HEK293T (cell line): ENCODE measurements around the gene SPAG6.

Experiments
- CTCF ChIA-PET: fragments of 350-600 bp; formaldehyde crosslinking; extraction: SDS; loops from one replicate; lab custom pipeline; 2021; ENCODE audit warnings: antibody characterized with exemption, inconsistent platforms; lab: Yijun Ruan, JAX
- POLR2A ChIA-PET: fragments of 350-600 bp; formaldehyde crosslinking; extraction: SDS; loops from one replicate; lab custom pipeline; 2020; ENCODE audit warnings: antibody characterized with exemption, inconsistent platforms; lab: Yijun Ruan, JAX
- DNase-seq: peaks from one replicate; pipeline ENCODE4 v3.0.0; 2012; ENCODE audit warnings: mixed read lengths; ENCODE audit errors: extremely low spot score
- ARNT ChIP-seq: fragments of 450-650 bp; IDR thresholded peaks from 2 replicates; pipeline ENCODE4 v1.6.1; 2017; ENCODE audit warnings: mild to moderate bottlenecking
- BHLHE40 ChIP-seq: fragments of 450-650 bp; IDR thresholded peaks from 2 replicates; pipeline ENCODE4 v1.6.1; 2016; ENCODE audit warnings: mild to moderate bottlenecking, moderate library complexity, borderline replicate concordance
- CTBP1 ChIP-seq: fragments of 450-650 bp; IDR thresholded peaks from 2 replicates; pipeline ENCODE4 v1.6.1; 2016; ENCODE audit warnings: borderline replicate concordance
- ELF4 ChIP-seq: fragments of 450-650 bp; IDR thresholded peaks from 2 replicates; pipeline ENCODE4 v1.6.1; 2017; ENCODE audit warnings: antibody characterized with exemption
- FOXA1 ChIP-seq: fragments of 450-650 bp; IDR thresholded peaks from 2 replicates; pipeline ENCODE4 v1.6.1; 2016; ENCODE audit warnings: mild to moderate bottlenecking
- FOXK2 ChIP-seq: fragments of 450-650 bp; IDR thresholded peaks from 2 replicates; pipeline ENCODE4 v1.6.1; 2016; ENCODE audit warnings: mild to moderate bottlenecking
- FOXM1 ChIP-seq: fragments of 450-650 bp; IDR thresholded peaks from 2 replicates; pipeline ENCODE4 v1.6.1; 2017; ENCODE audit warnings: mild to moderate bottlenecking, borderline replicate concordance
- HDGF ChIP-seq: fragments of 450-650 bp; IDR thresholded peaks from 2 replicates; pipeline ENCODE4 v1.6.1; 2017; ENCODE audit warnings: antibody characterized with exemption, borderline replicate concordance
- L3MBTL2 ChIP-seq: fragments of 450-650 bp; conservative IDR thresholded peaks from 2 replicates; pipeline ENCODE4 v1.6.1; 2016; ENCODE audit warnings: mild to moderate bottlenecking
- LEF1 ChIP-seq: fragments of 450-650 bp; IDR thresholded peaks from 2 replicates; pipeline ENCODE4 v1.6.1; 2017; ENCODE audit warnings: mild to moderate bottlenecking, borderline replicate concordance
- NFRKB ChIP-seq: fragments of 450-650 bp; IDR thresholded peaks from 2 replicates; pipeline ENCODE4 v1.6.1; 2016; ENCODE audit warnings: mild to moderate bottlenecking, moderate library complexity
- SP1 ChIP-seq: fragments of 450-650 bp; IDR thresholded peaks from 2 replicates; pipeline ENCODE4 v1.6.1; 2017
- SUZ12 ChIP-seq: fragments of 450-650 bp; IDR thresholded peaks from 2 replicates; pipeline ENCODE4 v1.6.1; 2016; ENCODE audit warnings: mild to moderate bottlenecking
- TARDBP ChIP-seq: fragments of 450-650 bp; IDR thresholded peaks from 2 replicates; pipeline ENCODE4 v1.6.1; 2016
- ZNF384 ChIP-seq: fragments of 450-650 bp; IDR thresholded peaks from 2 replicates; pipeline ENCODE4 v1.6.1; 2016
- TF ChIP-seq, protein P1 (sequence below): fragments of 450-650 bp; IDR thresholded peaks from 2 replicates; pipeline ENCODE4 v1.6.1; 2016

The SPAG6 gene

GRCh38 chr10:22315455-22316285 lies 29.6 kb upstream of the SPAG6 start:
- ChIA-PET CTCF (interaction anchor here (0.6 kb wide), 1 partner anchor 807 kb away, joined by 3 read pairs; no protein-coding TSS in a partner anchor), POLR2A (interaction anchor here (0.6 to 4.2 kb wide), 29 partner anchors 8 to 639 kb away, joined by 3 to 50 read pairs (median 5); partner anchors contain the start of gene DNAJC1)
- TF ChIP-seq L3MBTL2 (0 out of 2 replicates have a peak, but pooled peaks have one; percentile 2), FOXM1 (no peak), ELF4 (no peak)
- TF ChIP-seq, protein P1, sequence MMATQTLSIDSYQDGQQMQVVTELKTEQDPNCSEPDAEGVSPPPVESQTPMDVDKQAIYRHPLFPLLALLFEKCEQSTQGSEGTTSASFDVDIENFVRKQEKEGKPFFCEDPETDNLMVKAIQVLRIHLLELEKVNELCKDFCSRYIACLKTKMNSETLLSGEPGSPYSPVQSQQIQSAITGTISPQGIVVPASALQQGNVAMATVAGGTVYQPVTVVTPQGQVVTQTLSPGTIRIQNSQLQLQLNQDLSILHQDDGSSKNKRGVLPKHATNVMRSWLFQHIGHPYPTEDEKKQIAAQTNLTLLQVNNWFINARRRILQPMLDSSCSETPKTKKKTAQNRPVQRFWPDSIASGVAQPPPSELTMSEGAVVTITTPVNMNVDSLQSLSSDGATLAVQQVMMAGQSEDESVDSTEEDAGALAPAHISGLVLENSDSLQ: peak; percentile 63
- DNase-seq: no peak

GRCh38 chr10:22316286-22317075 lies 28.8 kb upstream of the SPAG6 start, which contains the start of gene COMMD3:
COMMD3 (plus strand) TSS chr10:22316388; CDS start chr10:22316418, 30 bp downstream.
- TF ChIP-seq NFRKB: no peak
- 0 out of 2 replicates have a peak, but pooled peaks have one; percentile 54 for TF ChIP-seq ARNT
- peak; percentile 74 for TF ChIP-seq L3MBTL2
- peak; percentile 67 for DNase-seq
- CTCF ChIA-PET: interaction anchor here (0.6 kb wide), 1 partner anchor 808 kb away, joined by 3 read pairs; no protein-coding TSS in a partner anchor
- POLR2A ChIA-PET: interaction anchor here (0.6 to 4.2 kb wide), 31 partner anchors 8 to 638 kb away, joined by 3 to 50 read pairs (median 5); partner anchors contain the start of gene DNAJC1

GRCh38 chr10:22317076-22317370 lies 28.3 kb upstream of the SPAG6 start:
- TF ChIP-seq SUZ12 (no peak), HDGF (no peak), LEF1 (no peak), FOXK2 (no peak), SP1 (no peak), NFRKB (no peak), ZNF384 (no peak), FOXM1 (no peak), ELF4 (no peak), BHLHE40 (no peak), ARNT (no peak), CTBP1 (no peak), TARDBP (no peak), FOXA1 (no peak), L3MBTL2 (no peak)
- TF ChIP-seq, protein P1: no peak
- CTCF ChIA-PET: no interaction called here
- no peak for DNase-seq
- POLR2A ChIA-PET: interaction anchor here (1.0 to 4.2 kb wide), 13 partner anchors 7 to 596 kb away, joined by 3 to 50 read pairs (median 6); partner anchors contain the start of gene DNAJC1

DNA sequence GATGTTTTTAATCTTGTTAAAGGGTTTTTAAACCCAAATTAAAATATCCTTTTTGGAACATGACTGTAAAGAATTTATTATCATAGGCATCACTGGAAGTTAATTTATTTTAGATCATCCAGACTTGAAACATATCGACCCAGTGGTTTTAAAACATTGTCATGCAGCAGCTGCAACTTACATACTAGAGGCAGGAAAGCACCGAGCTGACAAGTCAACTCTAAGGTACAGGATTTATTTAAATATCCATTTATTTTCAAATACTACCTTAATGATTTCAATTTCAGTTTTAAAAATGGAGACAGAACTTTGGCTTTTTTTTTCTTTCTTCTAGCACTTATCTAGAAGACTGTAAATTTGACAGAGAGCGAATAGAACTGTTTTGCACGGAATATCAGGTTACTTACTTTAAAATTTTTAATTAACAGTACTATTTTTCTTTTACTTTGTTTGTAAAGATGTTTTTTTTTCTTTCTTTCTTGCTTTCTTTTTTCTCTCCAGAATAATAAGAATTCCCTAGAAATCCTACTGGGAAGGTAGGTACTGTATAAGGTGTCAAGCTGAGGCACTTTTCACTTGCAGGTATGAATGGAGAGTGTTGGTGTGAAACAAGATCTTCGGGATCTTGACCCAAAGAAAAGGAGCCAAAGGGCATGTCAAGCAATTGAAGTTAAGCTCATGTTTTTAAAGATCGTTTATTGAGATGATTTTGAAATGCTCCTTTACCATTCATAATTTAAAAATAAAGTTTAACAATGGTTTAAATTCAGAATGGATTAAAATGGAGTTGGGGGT lies 27.3 kb upstream of the SPAG6 start:
- POLR2A ChIA-PET: interaction anchor here (1.0 kb wide), 1 partner anchor 119 kb away, joined by 3 read pairs; no protein-coding TSS in a partner anchor
- CTCF ChIA-PET: no interaction called here
- DNase-seq: no peak
- TF ChIP-seq FOXK2: no peak
- no peak for TF ChIP-seq LEF1

DNA sequence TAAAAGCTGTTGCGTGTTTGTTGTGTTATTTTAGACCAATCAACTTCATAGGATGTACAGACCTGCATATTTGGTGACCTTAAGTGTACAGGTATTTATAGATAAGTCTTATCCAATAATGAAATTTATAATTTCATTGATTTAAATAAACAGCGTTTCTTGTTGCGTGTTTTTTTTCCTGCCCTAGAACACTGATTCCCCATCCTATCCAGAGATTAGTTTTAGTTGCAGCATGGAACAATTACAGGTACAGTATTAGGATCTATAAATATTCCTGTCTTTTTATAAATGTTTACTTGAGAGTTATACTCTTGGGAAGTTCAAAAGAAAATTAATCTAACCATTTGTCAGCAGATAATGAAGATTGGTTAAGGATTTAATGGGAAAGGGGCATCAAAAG lies 26.5 kb upstream of the SPAG6 start:
- CTCF ChIA-PET: no interaction called here
- POLR2A ChIA-PET: interaction anchor here (1.8 kb wide), 1 partner anchor 118 kb away, joined by 7 read pairs; no protein-coding TSS in a partner anchor
- DNase-seq: no peak
- TF ChIP-seq L3MBTL2 (0 out of 2 replicates have a peak, but pooled peaks have one; percentile 9), TARDBP (no peak)

- no peak for DNase-seq
- CTCF ChIA-PET: no interaction called here
- POLR2A ChIA-PET: interaction anchor here (1.8 kb wide), 1 partner anchor 118 kb away, joined by 7 read pairs; no protein-coding TSS in a partner anchor
- TF ChIP-seq SP1 (no peak), LEF1 (no peak), L3MBTL2 (no peak), FOXA1 (no peak), FOXM1 (no peak), BHLHE40 (no peak), FOXK2 (no peak), HDGF (no peak), ARNT (no peak), TARDBP (no peak), NFRKB (no peak), SUZ12 (no peak), ZNF384 (no peak), CTBP1 (no peak), ELF4 (no peak)
- TF ChIP-seq, protein P1: no peak
Observed at GRCh38 chr10:22319547-22319979, 25.7 kb upstream of the SPAG6 start.
